Measurements from ENCODE around the gene RFTN1.

DNA sequence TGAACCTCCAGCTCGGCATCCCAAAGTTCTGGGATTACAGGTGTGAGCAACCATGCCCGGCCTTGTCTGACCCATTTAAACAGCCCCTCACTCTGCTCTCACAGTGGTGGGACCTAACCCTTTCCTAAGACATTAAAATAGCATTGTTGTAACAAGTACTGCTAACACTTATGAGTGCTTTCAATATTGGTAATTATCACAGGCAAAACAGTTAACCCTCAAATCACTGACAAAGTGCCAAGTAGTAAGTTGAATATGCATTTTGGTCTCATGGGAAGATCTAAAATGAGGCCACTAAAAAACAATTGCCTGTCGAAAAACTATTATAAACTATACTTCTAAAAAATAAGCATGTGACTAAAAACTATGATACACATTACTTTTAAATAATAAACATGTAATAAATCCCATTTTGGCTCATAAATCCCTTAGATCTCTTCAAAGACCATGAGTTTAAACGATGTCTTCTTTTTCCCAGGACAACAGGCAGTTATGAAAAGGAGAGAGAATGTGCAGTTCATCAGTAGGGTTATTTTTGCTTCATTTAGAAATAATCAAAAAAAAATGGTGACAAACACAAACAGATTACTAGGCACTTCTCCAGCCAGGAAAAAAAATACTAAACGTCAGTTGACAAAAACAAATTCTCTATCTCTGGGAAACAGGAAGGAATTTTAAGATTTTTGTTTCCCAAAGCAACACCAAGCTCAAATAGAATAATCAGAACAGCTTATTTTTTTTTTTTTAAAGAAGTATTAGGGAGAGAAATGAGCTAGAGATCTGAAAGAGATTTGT, 95.4 kb downstream of the RFTN1 start:
- TF ChIP-seq, protein P1, sequence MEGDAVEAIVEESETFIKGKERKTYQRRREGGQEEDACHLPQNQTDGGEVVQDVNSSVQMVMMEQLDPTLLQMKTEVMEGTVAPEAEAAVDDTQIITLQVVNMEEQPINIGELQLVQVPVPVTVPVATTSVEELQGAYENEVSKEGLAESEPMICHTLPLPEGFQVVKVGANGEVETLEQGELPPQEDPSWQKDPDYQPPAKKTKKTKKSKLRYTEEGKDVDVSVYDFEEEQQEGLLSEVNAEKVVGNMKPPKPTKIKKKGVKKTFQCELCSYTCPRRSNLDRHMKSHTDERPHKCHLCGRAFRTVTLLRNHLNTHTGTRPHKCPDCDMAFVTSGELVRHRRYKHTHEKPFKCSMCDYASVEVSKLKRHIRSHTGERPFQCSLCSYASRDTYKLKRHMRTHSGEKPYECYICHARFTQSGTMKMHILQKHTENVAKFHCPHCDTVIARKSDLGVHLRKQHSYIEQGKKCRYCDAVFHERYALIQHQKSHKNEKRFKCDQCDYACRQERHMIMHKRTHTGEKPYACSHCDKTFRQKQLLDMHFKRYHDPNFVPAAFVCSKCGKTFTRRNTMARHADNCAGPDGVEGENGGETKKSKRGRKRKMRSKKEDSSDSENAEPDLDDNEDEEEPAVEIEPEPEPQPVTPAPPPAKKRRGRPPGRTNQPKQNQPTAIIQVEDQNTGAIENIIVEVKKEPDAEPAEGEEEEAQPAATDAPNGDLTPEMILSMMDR (IDR thresholded peaks at IDR 0.05), result no peak
- TF ChIP-seq EZH2 (IDR thresholded peaks at IDR 0.05) (no peak), EZH2phosphoT487 (IDR thresholded peaks at IDR 0.05) (no peak)
